Omental fat pad (tissue), 4 donors: Measurements from ENCODE around the gene OPCML. TPM values are rescaled to one million over a fixed set of nuclear protein-coding genes. Genes with fewer than 3 reads are reported as not detected.

ENCODE experiments used
- ATAC-seq: fragments of 150-250 bp; one replicate; pipeline ENCODE4 v1.9.1; 2016; ENCODE audit warnings: mild to moderate bottlenecking, moderate library complexity; ENCODE audit not compliant: low FRiP score
- DNase-seq: peaks from one replicate; pipeline ENCODE4 v3.0.0-alpha.2; 2019; ENCODE audit warnings: low spot score
- total RNA-seq, 4 donors: library from RNA; depleted of rRNA; stranded (reverse); fragments of >200 nt; gene quantifications; one replicate each; pipeline ENCODE4 v1.1.0, GENCODE V29; 2016
- TF ChIP-seq, protein P1 (sequence below), 3 donors: fragments of 450-650 bp; IDR thresholded peaks; one replicate each; pipeline ENCODE4 v1.5.1; 2016 to 2017; ENCODE audit warnings: antibody characterized with exemption in 3 of 3, mild to moderate bottlenecking in 3 of 3, moderate library complexity in 2 of 3

Gene OPCML
- total RNA-seq, 4 donors from 2014 or later, result 0.32 TPM; not detected in 3

DNA sequence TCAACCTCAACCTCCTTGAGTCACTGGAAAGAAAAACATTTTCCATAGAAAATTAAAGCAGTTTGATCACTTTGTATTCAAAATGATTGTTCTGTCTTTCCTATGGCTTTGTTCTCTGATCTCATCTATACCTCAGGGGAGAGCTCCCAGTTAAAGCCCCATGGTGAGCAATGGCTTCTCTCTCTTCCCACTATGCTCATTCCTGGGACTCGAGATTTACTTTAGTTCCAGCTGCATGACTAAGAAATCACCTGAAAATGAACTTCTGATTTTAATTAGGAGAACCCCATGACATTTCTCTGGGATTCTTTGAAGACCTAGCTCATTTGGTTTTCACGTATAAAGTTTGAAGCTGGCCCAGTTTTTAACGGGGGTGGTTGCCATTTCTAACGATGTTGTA, 921.5 kb downstream of the OPCML start:
- no peak for ATAC-seq
- TF ChIP-seq, protein P1, sequence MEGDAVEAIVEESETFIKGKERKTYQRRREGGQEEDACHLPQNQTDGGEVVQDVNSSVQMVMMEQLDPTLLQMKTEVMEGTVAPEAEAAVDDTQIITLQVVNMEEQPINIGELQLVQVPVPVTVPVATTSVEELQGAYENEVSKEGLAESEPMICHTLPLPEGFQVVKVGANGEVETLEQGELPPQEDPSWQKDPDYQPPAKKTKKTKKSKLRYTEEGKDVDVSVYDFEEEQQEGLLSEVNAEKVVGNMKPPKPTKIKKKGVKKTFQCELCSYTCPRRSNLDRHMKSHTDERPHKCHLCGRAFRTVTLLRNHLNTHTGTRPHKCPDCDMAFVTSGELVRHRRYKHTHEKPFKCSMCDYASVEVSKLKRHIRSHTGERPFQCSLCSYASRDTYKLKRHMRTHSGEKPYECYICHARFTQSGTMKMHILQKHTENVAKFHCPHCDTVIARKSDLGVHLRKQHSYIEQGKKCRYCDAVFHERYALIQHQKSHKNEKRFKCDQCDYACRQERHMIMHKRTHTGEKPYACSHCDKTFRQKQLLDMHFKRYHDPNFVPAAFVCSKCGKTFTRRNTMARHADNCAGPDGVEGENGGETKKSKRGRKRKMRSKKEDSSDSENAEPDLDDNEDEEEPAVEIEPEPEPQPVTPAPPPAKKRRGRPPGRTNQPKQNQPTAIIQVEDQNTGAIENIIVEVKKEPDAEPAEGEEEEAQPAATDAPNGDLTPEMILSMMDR (IDR thresholded peaks at IDR 0.05), result no peak
- DNase-seq, result no peak

DNA sequence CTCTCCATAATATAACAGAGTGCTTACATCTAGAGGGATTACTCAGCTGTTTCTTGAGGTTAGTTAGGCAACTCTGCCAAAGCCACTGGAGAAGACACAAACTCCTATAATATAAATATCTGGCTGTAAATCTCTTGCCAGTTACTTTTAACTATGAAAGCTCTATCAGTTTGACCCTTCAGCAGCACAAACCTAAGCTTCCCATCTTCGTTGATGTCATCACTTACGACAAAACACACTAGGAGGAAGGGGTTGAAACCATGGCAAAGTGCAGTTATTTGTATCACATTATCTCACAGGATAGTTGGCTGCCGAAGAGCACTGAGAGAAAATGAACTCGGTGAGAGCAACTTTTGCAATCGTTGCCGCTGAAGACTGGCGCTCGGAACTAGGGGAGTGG, 922.1 kb downstream of the OPCML start:
- no peak for DNase-seq
- ATAC-seq, result no peak
- TF ChIP-seq, protein P1 (IDR thresholded peaks at IDR 0.05), result no peak

DNA sequence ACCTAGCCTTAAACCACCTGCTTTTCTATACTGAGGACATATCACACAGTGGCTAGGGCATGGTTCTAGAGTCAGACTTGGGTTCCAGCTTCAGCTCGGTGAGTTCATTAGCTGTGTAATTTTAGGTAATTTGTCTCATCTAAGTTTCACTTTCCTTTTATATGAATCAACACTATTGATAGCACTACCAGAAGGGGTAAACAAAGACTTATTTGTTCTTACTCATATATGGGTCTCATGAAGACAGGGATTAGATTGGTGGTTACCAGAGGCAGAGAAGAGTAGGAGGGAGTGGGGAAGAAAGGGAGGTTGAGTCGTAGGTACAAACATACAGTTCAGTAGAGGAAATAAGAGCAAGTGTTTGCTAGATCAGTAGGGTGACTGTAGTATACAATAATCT, 924.7 kb downstream of the OPCML start:
- TF ChIP-seq, protein P1 (IDR thresholded peaks at IDR 0.05), result no peak
- DNase-seq, result no peak
- ATAC-seq, result no peak

DNA sequence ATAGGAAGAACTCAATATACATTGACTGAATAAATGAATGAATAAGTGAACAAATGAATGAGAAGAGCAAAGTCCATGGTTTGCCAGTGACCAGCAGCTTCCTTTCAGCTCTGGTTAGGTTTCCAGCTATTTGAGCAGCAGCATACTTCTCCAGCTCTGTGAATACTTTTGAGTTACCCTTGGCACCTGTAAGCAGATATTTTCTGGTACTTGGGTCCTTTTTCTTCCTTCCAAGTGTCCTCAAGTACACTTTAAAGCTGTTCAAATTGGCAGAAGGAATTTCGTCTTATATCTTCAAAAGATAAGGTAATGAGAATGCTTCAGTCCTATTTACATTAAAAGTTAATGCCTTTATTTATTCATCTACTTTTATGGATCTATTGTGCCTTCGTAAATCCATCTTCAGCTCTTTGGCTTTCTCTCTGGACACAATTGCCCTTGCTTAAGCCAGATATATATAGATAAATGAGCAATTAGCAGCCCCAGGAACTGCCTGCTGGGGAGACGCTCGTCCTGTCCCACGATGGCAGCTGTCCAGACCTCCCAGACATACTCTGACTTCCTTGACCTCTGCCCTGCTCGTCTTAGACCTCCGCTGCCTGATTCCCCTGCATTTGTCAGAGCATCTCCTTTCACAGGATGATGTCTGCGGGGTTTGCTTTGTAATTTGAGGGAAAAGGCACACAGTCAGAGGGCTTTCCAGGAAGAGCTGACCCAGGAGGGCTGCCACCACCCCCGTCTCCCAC, 926.3 kb downstream of the OPCML start:
- DNase-seq (no peak), ATAC-seq (no peak)
- TF ChIP-seq, protein P1 (IDR thresholded peaks at IDR 0.05), result no peak

DNA sequence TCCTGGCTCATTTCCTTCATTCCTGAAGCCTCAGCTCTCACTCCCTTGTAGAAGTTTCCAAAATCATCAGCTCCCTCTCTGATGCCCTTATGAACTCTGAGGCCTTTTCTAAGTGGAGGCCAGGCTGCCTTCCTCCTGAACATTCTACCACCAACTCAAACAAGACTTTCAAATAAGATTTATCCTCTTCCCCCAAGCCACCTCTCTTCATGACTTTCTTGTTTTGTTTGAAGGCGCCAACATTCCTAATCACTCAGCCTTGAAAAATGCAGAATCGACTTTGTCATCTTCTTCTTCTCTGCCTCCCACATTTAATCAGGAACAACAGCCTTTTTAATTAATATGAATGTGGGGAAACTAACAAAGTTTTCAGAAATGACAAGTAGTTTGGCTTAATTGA, 927.9 kb downstream of the OPCML start:
- TF ChIP-seq, protein P1 (IDR thresholded peaks at IDR 0.05), result no peak
- ATAC-seq (no peak), DNase-seq (no peak)

DNA sequence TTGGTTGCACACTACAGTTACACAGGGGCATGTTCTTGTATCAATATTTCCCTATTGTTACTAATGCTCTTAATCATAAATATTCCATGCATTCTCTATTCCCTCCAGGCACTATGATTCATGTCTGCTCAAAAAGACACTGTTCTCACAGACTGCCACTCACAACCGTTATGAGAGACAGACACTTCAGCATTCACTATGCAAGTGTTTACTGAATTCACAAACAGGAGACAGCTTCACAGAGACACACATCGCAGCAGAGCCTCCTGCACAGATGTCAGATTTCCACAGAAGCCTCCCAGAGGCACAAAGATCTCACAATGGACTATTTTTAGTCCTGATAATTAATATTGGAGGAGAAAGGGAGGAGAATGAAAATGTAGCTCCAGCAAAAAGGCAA, 930.4 kb downstream of the OPCML start:
- TF ChIP-seq, protein P1 (IDR thresholded peaks at IDR 0.05), result no peak
- ATAC-seq (no peak), DNase-seq (no peak)

DNA sequence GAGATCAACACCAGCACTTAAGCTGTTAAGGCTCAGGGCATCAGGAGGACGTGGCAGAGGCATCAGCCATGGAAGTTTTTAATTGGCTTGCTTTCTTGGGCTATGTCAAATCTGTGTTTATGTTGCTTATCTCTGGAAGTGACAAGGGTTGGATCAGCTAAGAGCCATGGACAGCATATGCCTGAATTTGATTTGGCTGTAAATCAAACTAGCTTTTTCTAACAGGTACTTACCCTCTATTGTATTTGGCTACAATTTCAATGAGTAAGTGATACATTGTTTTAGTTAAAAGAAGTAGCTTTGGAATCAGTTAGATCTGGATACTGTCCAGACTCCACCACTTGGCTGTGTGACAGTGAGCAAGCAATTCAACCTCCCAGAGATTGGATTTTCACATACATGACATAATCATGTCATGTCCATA, 936.6 kb downstream of the OPCML start:
- no peak for DNase-seq
- TF ChIP-seq, protein P1 (IDR thresholded peaks at IDR 0.05), result no peak
- no peak for ATAC-seq
